SU-DHL-6 (cell line): ENCODE data around the gene TULP4.
"Not testable (repeated sequence)": the region's sequence is repeated elsewhere in the genome, so short reads cannot be mapped to it uniquely, and the experiment has no call there.

Experiments
- H2AFZ ChIP-seq: fragments of 200-600 bp; sonication (generic); 2 replicates; pipeline ENCODE4 v1.6.1; 2014; ENCODE audit warnings: low read depth, mild to moderate bottlenecking, moderate library complexity, mixed read lengths, antibody characterized with exemption, low read length; ENCODE audit not compliant: severe bottlenecking
- H3F3A ChIP-seq: fragments of 200-600 bp; shearing (Covaris generic); 2 replicates; pipeline ENCODE4 v1.6.0; 2016; ENCODE audit warnings: antibody characterized with exemption, mild to moderate bottlenecking; ENCODE audit not compliant: insufficient read depth
- H3K27ac ChIP-seq: fragments of 200-600 bp; sonication (generic); 2 replicates; pipeline ENCODE4 v1.5.1; 2016; ENCODE audit warnings: low read depth, mild to moderate bottlenecking, low read length, moderate library complexity, mixed read lengths
- H3K27me3 ChIP-seq: fragments of 200-600 bp; sonication (generic), shearing (Covaris generic); 2 replicates; pipeline ENCODE4 v1.6.0; 2014; ENCODE audit warnings: mild to moderate bottlenecking, low read length
- H3K36me3 ChIP-seq: fragments of 200-600 bp; sonication (generic); 2 replicates; pipeline ENCODE4 v1.6.1; 2014; ENCODE audit warnings: mild to moderate bottlenecking, low read length, mixed read lengths
- H3K4me2 ChIP-seq: fragments of 300-600, 200-600 bp; shearing (Covaris generic), sonication (generic); 2 replicates; pipeline ENCODE4 v1.6.0; 2014; ENCODE audit warnings: low read length, low read depth, mild to moderate bottlenecking; ENCODE audit not compliant: poor library complexity, severe bottlenecking
- H3K4me3 ChIP-seq: fragments of 200-600 bp; sonication (generic); 2 replicates; pipeline ENCODE4 v1.5.1; 2014; ENCODE audit warnings: antibody characterized with exemption, low read length, mild to moderate bottlenecking, mixed read lengths; ENCODE audit not compliant: insufficient read depth, poor library complexity, severe bottlenecking
- H3K79me2 ChIP-seq: fragments of 200-600 bp; sonication (generic); 2 replicates; pipeline ENCODE4 v1.6.1; 2014; ENCODE audit warnings: mild to moderate bottlenecking, low read length, moderate library complexity; ENCODE audit not compliant: insufficient read depth
- H3K9ac ChIP-seq: fragments of 200-600 bp; sonication (generic); 2 replicates; pipeline ENCODE4 v1.7.0; 2014; ENCODE audit warnings: mild to moderate bottlenecking, low read length
- H3K9me2 ChIP-seq: fragments of 200-600 bp; sonication (generic); replicated peaks from 2 replicates; pipeline ENCODE4 v1.6.1; 2014; ENCODE audit warnings: low read length; ENCODE audit not compliant: insufficient read depth
- H3K9me3 ChIP-seq: fragments of 200-600 bp; sonication (generic); 2 replicates; pipeline ENCODE4 v1.6.1; 2014; ENCODE audit warnings: low read length, mixed read lengths; ENCODE audit not compliant: insufficient read depth
- H4K20me1 ChIP-seq: fragments of 200-600 bp; sonication (generic); 2 replicates; pipeline ENCODE4 v1.6.1; 2014; ENCODE audit warnings: low read depth, mild to moderate bottlenecking, antibody characterized with exemption, low read length, moderate library complexity, mixed read lengths
- EZH2phosphoT487 ChIP-seq: fragments of 200-600 bp; sonication (generic), shearing (Covaris generic); conservative IDR thresholded peaks from 2 replicates; pipeline ENCODE4 v1.6.1; 2018; ENCODE audit warnings: mild to moderate bottlenecking, antibody characterized with exemption, low read length, moderate library complexity, mixed read lengths
- TF ChIP-seq, protein P1 (sequence below): fragments of 200-600 bp; sonication (generic); IDR thresholded peaks from one replicate; pipeline ENCODE4 v1.5.1; 2017; ENCODE audit warnings: antibody characterized with exemption, mild to moderate bottlenecking, low read length, moderate library complexity; ENCODE audit not compliant: insufficient read depth, poor library complexity, severe bottlenecking

TULP4 gene

GRCh38 chr6:158334534-158334933, 22.3 kb downstream of the TULP4 start:
- Histone ChIP-seq H3K79me2 (peaks cover 68% of the 10 kb centered on the region), H3K4me2 (no peak overlapping the region), H2AFZ (no peak overlapping the region), H3K9ac (no peak overlapping the region), H3K9me3 (no peaks in the 10 kb centered on the region), H3K9me2 (no peaks in the 10 kb centered on the region), H4K20me1 (no peaks in the 10 kb centered on the region), H3K4me3 (no peak overlapping the region), H3K27ac (no peak overlapping the region), H3F3A (no peaks in the 10 kb centered on the region), H3K36me3 (no peaks in the 10 kb centered on the region), H3K27me3 (no peaks in the 10 kb centered on the region)
- TF ChIP-seq, protein P1, sequence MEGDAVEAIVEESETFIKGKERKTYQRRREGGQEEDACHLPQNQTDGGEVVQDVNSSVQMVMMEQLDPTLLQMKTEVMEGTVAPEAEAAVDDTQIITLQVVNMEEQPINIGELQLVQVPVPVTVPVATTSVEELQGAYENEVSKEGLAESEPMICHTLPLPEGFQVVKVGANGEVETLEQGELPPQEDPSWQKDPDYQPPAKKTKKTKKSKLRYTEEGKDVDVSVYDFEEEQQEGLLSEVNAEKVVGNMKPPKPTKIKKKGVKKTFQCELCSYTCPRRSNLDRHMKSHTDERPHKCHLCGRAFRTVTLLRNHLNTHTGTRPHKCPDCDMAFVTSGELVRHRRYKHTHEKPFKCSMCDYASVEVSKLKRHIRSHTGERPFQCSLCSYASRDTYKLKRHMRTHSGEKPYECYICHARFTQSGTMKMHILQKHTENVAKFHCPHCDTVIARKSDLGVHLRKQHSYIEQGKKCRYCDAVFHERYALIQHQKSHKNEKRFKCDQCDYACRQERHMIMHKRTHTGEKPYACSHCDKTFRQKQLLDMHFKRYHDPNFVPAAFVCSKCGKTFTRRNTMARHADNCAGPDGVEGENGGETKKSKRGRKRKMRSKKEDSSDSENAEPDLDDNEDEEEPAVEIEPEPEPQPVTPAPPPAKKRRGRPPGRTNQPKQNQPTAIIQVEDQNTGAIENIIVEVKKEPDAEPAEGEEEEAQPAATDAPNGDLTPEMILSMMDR: no peak
- TF ChIP-seq EZH2phosphoT487: no peak

DNA sequence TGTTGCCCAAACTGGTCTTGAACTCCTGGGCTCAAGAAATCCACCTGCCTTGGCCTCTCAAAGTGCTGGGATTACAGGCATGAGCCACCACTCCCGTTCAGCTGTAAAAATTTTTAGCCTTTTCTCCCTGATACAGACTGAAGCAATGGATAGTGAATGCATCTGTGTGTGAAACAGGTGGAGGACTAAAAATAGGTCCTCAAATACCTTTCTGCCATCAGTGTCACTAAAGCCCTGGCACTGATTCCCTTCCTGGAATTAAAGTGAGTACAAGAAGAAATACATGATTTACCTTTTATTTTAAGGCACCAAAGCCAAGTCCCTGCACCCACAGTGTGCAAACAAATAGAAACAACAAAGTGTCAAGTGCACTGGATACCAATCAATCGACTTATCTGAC, 25.1 kb downstream of the TULP4 start:
- Histone ChIP-seq H4K20me1 (no peaks in the 10 kb centered on the region), H3K4me3 (no peak overlapping the region), H3K9me2 (no peaks in the 10 kb centered on the region), H3K36me3 (no peaks in the 10 kb centered on the region), H3K9ac (no peak overlapping the region), H3K4me2 (no peak overlapping the region), H3K79me2 (peaks cover 65% of the 10 kb centered on the region), H2AFZ (no peak overlapping the region), H3F3A (no peaks in the 10 kb centered on the region), H3K9me3 (no peaks in the 10 kb centered on the region), H3K27me3 (no peaks in the 10 kb centered on the region), H3K27ac (no peak overlapping the region)
- TF ChIP-seq, protein P1: no peak
- no peak for TF ChIP-seq EZH2phosphoT487

- H3K79me2 ChIP-seq: peaks cover 62% of the 10 kb centered on the region
- no peak for TF ChIP-seq EZH2phosphoT487
- TF ChIP-seq, protein P1: no peak
- no peaks in the 10 kb centered on the region for H3F3A ChIP-seq
- H3K27me3 ChIP-seq: no peaks in the 10 kb centered on the region
- no peak overlapping the region for H3K4me3 ChIP-seq
- no peak overlapping the region for H3K4me2 ChIP-seq
- H3K27ac ChIP-seq: no peak overlapping the region
- H4K20me1 ChIP-seq: no peaks in the 10 kb centered on the region
- no peak overlapping the region for H2AFZ ChIP-seq
- no peak overlapping the region for H3K9ac ChIP-seq
- H3K9me2 ChIP-seq: no peaks in the 10 kb centered on the region
- H3K9me3 ChIP-seq: no peaks in the 10 kb centered on the region
- H3K36me3 ChIP-seq: no peaks in the 10 kb centered on the region
These were observed 26.2 kb downstream of the TULP4 start for GRCh38 chr6:158338311-158339112.

- H3K79me2 ChIP-seq: peaks cover 61% of the 10 kb centered on the region
- not testable (repeated sequence) for H3K4me2 ChIP-seq, H3K4me3 ChIP-seq, H3K9me2 ChIP-seq, H4K20me1 ChIP-seq, H3K36me3 ChIP-seq, H3K27me3 ChIP-seq, H3K9ac ChIP-seq, H3K9me3 ChIP-seq, H3K27ac ChIP-seq, H3F3A ChIP-seq, H2AFZ ChIP-seq
These were observed 26.9 kb downstream of the TULP4 start for GRCh38 chr6:158339197-158339596.
